HTR-8/SVneo (cell line): ENCODE data around the gene ABHD11.
"Not testable (repeated sequence)": the region's sequence is repeated elsewhere in the genome, so short reads cannot be mapped to it uniquely, and the experiment has no call there.

Experiments
- DNase-seq: peaks from one replicate; pipeline ENCODE4 v3.0.0; 2011; ENCODE audit warnings: low spot score, mixed read lengths; ENCODE audit not compliant: insufficient read length
- FAIRE-seq: peaks from 2 replicates; lab custom pipeline; 2011; peaks lifted over from hg19 to GRCh38; lab: Jason Lieb, UNC

The ABHD11 gene

GRCh38 chr7:73738612-73739386, at the start of gene ABHD11:
ABHD11 (minus strand) TSS chr7:73738802; CDS start chr7:73738770, 32 bp downstream.
- peak; percentile 85 for DNase-seq
- peak; percentile 82 for FAIRE-seq

GRCh38 chr7:73787786-73788048, 49.1 kb upstream of the ABHD11 start:
- FAIRE-seq, DNase-seq: not testable (repeated sequence)

GRCh38 chr7:73786588-73786987, 48.0 kb upstream of the ABHD11 start:
- DNase-seq, result no peak

GRCh38 chr7:73779517-73779916, 40.9 kb upstream of the ABHD11 start:
- DNase-seq (no peak), FAIRE-seq (no peak)

More at GRCh38 chr7:73786588-73786987, 48.0 kb upstream of the ABHD11 start:
- no peak for FAIRE-seq

- no peak for FAIRE-seq
- no peak for DNase-seq
Observed at GRCh38 chr7:73778801-73779389, 40.3 kb upstream of the ABHD11 start.

- FAIRE-seq (no peak), DNase-seq (no peak)
Observed at GRCh38 chr7:73774923-73775322, 36.3 kb upstream of the ABHD11 start.

- FAIRE-seq (no peak), DNase-seq (no peak)
Observed at GRCh38 chr7:73773700-73774517, 35.3 kb upstream of the ABHD11 start.

- DNase-seq (no peak), FAIRE-seq (no peak)
Observed at GRCh38 chr7:73770860-73771670, 32.5 kb upstream of the ABHD11 start.

- peak; percentile 53 for DNase-seq
- FAIRE-seq, result peak; percentile 54
Observed at GRCh38 chr7:73770002-73770859, 31.6 kb upstream of the ABHD11 start, which contains the start of gene CLDN3. CLDN3 (minus strand) TSS chr7:73770270; CDS start chr7:73770049, 221 bp downstream.

GRCh38 chr7:73769481-73770001, 30.9 kb upstream of the ABHD11 start:
- no peak for DNase-seq

GRCh38 chr7:73768641-73769480, 30.3 kb upstream of the ABHD11 start:
- FAIRE-seq, result no peak

More at GRCh38 chr7:73769481-73770001, 30.9 kb upstream of the ABHD11 start:
- no peak for FAIRE-seq

GRCh38 chr7:73766556-73767229, 28.1 kb upstream of the ABHD11 start:
- FAIRE-seq, result no peak
- no peak for DNase-seq

More at GRCh38 chr7:73768641-73769480, 30.3 kb upstream of the ABHD11 start:
- no peak for DNase-seq

- FAIRE-seq (no peak), DNase-seq (no peak)
Observed at GRCh38 chr7:73762659-73762999, 24.0 kb upstream of the ABHD11 start.

GRCh38 chr7:73761854-73762658, 23.5 kb upstream of the ABHD11 start:
- no peak for DNase-seq
- no peak for FAIRE-seq

GRCh38 chr7:73758581-73759138, 20.1 kb upstream of the ABHD11 start:
- no peak for DNase-seq
- FAIRE-seq, result no peak

- FAIRE-seq, result no peak
- DNase-seq, result no peak
Observed at GRCh38 chr7:73749931-73750776, 11.6 kb upstream of the ABHD11 start.
